ENCODE measurements around the gene GRIN1.

DNA sequence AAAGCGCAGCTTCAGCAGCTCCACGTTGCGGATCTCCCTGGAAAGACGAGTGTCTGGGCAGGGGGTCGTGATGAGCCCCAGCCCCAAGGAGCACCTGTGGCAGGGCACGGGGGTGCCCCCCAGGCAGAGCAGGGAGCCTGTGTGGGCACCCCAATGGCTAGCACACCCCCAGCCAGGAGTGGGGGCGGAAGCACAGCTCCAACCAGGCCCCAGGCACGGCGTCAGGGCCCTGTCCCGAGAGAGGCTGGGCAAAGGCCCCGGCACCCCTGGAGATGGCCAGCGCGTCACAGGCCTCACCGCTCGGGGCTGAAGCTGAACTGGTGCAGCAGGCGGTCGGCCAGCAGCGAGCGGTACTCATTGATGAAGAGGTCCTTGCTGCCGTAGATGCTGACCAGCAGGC lies 41.5 kb downstream of the GRIN1 start:
- TF ChIP-seq, protein P1, sequence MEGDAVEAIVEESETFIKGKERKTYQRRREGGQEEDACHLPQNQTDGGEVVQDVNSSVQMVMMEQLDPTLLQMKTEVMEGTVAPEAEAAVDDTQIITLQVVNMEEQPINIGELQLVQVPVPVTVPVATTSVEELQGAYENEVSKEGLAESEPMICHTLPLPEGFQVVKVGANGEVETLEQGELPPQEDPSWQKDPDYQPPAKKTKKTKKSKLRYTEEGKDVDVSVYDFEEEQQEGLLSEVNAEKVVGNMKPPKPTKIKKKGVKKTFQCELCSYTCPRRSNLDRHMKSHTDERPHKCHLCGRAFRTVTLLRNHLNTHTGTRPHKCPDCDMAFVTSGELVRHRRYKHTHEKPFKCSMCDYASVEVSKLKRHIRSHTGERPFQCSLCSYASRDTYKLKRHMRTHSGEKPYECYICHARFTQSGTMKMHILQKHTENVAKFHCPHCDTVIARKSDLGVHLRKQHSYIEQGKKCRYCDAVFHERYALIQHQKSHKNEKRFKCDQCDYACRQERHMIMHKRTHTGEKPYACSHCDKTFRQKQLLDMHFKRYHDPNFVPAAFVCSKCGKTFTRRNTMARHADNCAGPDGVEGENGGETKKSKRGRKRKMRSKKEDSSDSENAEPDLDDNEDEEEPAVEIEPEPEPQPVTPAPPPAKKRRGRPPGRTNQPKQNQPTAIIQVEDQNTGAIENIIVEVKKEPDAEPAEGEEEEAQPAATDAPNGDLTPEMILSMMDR (IDR thresholded peaks at IDR 0.05; ENCODE audit: low read length), result no peak
- TF ChIP-seq EZH2 (IDR thresholded peaks at IDR 0.05; ENCODE audit: borderline replicate concordance, low read length), result no peak

All from OCI-LY1 (cell line).